ACHN (cell line): ENCODE measurements around the gene HS6ST3.
"Not testable (repeated sequence)": the region's sequence is repeated elsewhere in the genome, so short reads cannot be mapped to it uniquely, and the experiment has no call there.

Experiments used
- DNase-seq: peaks from one replicate; pipeline ENCODE4 v3.0.0-alpha.2; 2015
- in situ Hi-C: cut with HindIII; loops from 2 replicates; pipeline ENCODE4 v1.10.0; 2017; ENCODE audit warnings: low sequenced_read_pairs, low pct_ligation_motif_present, low pct_unique_long_range_greater_than_20kb

The HS6ST3 gene

DNA sequence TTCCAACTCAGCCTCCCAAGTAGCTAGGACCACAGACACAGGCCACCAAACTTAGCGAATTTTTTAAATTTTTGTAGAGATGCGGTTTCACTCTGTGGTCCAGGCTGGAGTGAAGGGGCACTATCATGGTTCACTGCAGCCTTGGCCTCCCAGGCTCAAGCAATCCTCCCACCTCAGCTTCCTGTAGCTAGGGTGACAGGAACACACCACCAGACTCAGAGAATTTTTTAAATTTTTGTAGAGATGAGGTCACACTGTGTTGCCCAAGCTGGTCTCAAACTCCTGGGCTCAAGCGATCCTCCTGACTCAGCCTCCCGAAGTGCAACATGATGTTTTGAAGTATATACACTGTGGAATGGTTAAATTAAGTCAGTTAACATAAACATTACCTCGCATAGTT, 640.8 kb downstream of the HS6ST3 start:
- DNase-seq: no peak
- in situ Hi-C loops: no loop called here

DNA sequence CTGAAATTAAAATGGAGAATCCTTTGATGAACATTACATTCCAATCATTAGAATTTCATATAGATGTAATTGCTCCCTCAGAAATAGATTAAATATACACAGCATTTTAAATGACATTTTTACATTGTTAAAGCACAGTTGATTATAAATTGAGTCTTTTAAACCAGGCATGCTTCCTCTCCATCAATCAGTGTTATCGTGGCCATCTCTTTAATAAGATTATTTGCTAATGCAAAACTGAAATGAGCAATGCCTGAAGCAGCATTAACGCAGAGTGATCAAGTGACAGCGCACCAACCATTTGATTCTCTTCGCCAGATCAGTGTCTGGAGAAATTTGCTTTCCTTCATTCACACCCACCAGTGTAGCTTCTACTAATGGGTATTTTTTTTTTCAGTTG, 644.6 kb downstream of the HS6ST3 start:
- in situ Hi-C loops: no loop called here
- no peak for DNase-seq

DNA sequence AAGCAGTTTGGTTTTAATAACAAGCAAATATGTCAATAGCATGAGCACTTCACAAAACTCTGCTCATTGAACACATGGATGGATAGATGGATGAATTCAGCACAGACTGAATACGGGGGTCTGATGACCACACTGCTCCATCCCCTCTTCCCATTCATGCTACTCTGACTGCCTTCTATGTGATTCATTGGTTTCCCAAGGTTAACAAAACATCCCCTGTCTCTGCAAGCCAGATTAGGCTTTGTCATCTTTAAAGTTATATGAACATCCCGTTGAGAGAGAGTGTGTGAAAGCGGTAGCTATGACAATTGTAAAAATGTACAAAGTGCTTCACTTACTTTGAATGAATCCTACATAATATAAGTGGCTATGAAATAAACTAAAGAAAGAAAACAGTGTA, 651.9 kb downstream of the HS6ST3 start:
- no peak for DNase-seq
- in situ Hi-C loops: no loop called here

DNA sequence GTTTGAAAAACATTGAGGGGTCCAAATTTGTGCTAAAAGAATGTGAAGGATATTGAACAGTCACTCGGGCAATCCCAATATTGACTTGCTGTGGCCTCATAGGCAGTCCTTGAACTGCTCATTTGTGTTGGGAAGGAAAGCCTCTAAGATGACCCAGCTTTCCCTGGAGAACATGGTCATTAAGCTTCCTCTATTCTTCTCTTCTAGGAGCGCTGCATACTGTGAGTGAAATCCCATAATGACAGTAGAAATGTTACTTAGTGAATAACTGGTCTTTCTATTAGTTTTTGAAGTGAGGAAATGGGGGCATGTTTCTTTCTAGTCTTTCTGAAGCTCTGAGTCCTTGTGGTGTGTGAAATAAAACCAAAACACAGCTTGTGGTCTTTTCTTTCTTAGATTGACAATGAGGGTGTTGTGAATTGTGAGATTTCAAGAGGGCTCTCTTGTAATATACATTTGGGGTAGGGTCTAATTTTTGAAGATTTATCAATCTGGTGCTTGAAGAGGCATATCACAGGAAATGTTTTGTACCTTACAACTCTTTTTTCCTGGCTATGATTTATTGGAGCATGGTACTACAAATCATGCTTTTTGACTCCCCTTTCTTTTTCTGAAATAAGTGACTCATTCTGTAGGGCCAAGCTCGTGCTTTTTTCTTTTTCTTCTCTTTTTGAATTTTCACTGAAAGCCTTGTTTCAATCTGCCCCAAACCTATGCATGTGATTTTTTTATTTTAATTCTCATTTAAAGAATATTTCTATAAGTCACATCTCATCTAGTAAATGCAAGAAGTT, 653.6 kb downstream of the HS6ST3 start:
- DNase-seq: no peak
- in situ Hi-C loops: no loop called here

DNA sequence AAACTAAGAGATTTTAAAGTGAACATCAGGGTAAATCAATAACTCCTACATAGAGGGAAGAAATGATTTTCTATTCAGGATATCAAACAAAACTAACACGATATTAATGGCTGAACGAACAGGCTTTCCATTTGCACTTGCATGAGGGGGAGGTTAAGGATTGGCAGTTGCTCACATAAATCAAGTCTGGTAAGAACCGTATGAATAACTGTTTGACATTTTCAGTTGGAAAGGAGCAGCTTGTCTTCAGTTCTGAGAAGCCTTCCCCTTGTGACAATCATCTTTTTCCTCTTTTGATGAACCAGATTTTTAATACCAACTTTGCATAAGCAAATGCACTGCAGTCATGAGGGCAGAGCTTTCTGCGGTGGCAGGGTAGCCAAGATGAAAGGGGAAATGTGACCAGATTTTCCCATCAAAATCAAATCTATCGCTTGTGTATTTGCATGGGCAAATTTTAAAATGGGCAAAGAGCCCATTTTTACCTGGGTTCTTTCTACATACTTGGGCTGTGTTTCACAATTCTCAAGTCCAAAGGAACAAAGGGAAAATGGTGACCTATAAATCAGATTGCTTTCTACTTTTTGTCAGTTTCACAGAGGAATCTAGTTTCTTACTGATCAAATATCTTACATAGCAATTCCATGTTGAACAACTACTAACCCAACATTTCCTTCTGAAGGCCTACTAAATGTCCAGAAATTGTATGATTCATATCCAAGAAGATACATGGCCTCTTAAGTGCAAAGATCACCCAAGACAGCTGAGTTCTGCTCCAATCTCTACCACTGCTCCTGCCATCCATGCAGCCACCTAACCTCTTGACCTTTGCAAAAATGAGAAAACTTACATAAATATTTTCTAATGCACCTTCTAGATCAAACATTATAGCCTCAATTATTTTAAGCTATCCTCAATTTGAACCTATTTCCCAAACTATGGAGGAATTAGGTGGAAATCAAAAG, 654.7 kb downstream of the HS6ST3 start:
- in situ Hi-C loops: no loop called here
- no peak for DNase-seq

DNA sequence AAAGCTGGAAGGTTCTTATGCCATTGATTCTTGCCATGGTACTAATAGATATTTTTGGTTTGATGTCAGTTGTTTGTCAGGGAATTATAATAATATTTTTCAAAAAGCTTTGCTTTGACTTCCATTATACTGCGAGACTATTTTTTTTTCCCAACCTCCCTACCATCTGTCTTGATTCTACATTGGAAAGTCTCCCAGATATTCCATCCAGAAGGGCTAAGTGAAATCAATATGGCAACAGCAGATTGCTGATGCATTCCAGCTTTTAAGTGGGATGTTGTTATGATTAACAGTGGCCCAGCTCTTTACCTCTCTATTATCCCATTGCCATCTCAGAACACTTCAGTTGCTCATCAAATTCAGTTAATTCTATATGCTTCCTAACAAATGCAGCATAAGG, 657.0 kb downstream of the HS6ST3 start:
- DNase-seq: no peak
- in situ Hi-C loops: no loop called here

DNA sequence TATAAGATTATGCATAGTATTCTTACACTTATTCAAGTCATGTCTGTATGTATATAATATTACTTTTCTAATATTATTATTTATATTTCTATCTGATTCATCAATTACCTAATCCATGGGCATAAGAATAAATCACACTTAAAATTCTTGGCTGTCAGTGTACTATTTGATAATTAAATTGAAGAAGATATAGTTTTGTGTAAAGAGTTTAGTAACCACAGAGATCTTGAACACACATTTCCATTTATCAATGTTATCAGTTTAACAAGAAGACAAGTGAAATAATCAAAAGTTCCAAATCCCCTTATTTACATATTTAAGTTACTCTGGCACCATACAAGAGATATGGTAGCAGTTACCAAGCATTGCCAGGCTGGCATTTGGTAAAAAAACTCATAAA, 659.9 kb downstream of the HS6ST3 start:
- no peak for DNase-seq
- in situ Hi-C loops: no loop called here

DNA sequence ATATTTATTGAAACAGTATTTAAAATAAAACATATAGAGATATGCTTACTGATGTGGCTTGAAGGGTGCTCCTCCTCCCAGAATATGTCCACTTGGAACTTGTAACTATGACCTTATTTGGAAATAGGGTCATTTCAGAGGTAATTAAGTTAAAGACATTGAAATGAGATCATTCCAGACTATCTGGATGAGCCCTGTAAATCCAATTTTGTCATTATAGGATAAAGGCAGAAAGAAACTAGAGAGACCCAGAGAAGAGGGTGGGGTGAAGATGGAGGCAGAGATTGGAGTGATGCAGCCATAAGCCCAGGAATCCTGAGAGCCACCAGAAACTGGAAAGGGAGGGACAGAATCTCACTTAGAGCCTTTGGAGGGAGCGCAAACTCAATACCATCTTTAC, 661.2 kb downstream of the HS6ST3 start:
- in situ Hi-C loops: no loop called here
- DNase-seq: no peak

DNA sequence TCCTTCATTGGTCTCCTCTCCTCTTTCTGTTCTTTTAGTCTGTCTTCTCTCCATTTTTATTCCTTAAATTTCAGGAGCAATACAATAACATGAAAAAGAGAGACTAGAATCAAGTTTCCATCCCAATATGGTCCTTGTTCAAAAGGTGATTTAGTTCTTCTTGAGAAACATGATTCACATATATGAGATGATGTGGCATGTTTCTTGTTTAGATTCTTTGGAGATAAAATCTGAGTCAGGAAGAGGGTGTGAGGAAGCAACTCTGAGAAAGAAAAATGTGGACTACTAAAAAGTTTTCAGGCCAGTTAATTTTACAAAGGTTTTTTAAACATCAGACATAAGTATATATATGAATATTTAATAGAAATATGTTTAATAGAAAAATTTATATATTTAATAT, 673.0 kb downstream of the HS6ST3 start:
- in situ Hi-C loops: no loop called here
- no peak for DNase-seq

DNA sequence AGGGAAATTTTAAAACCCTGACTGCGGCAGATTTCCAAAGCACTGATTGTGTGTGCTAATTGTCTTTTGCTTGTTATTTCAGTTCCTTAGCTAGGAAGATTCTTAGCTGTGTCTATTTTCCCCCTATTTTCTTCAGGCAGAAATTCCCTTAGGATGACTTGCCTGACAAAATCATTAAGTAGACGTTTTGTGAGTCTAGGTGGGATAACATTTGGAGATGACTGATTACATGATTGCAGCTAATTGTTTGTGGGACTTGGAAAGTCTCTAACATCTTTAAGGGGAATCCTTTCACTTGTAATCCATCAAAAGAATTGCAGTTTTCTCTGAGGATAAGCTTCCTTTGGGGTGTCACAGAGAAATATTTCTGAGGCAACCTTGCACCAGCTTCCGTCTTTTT, 676.4 kb downstream of the HS6ST3 start:
- in situ Hi-C loops: no loop called here

DNA sequence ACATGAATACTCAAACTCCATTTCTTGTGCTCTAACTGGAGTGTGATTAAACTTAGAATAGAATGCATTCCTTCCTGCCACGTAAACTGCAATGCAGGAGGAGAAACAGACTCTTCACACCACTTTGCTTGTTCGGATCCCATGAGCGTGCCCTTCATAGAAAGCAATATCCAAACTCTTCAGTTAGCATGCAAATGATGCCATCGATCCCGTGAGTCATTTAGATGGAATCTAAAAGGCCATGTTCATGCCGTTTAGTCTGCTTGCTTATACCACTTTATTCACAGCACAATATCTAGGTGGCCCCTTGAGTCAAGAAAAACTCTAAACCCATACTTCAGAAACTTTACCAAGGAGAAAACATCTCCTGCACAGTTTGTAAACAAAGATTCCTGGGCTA, 678.6 kb downstream of the HS6ST3 start:
- in situ Hi-C loops: no loop called here
- no peak for DNase-seq

More for the DNA sequence above, 676.4 kb downstream of the HS6ST3 start:
- DNase-seq: no peak

DNA sequence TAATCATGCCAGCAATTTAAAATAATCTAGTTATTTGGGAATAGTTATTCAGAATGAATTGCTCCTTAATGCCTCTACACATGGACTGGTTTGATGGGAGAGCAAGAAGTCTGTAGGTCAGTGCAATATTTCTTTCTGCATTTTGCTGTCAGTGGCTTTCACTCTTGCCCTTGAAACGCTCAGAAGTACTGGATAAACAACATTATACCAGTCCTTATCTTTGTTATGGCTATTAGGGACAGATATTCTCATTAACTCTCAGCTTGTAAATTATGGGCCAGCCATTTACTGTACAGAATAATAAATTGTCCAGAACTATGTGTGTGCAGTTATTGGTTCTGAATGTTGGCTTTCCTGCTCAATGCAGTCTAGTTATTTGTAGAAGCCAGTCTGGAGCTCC, 680.0 kb downstream of the HS6ST3 start:
- no peak for DNase-seq
- in situ Hi-C loops: no loop called here

DNA sequence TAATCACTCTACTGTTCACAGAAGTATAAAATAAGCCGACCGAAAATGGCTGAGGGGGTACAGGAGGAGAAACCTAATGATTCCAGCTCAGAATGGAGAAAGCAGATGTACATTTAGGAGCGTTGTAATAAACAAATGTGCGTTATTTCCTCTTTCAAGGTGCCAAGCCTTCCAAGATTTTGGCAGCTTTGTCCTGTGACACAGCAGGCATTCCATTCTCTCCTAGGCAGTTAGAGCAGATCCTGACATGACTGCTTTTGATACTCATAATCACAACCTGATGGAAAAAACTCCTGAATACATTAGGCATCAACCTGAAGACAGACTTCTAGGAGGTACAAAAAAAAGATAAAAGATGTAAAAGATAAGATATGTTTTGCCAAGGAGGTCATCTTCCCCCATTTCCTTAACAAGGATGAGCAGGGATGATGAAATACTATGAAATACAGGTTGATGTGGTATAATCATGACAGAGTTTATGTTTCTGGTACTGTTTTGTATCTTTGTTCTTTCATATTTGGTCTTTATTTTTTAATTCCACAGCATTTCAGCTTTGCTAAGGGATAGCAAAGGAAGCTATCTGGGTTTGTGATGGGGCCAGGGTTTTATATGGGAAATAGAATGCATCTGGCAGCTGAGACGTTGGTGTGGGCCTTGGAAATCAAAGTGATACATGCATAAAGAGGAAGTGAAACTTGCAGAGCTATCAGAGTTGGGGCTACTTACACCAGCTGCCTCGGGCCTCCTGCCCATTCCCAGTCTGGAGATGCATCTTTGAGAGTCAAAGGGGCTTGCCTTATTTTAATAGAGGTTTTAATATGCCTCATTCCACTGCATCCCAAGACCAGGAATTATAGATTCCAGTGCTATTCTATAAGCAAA, 681.8 kb downstream of the HS6ST3 start:
- no peak for DNase-seq

DNA sequence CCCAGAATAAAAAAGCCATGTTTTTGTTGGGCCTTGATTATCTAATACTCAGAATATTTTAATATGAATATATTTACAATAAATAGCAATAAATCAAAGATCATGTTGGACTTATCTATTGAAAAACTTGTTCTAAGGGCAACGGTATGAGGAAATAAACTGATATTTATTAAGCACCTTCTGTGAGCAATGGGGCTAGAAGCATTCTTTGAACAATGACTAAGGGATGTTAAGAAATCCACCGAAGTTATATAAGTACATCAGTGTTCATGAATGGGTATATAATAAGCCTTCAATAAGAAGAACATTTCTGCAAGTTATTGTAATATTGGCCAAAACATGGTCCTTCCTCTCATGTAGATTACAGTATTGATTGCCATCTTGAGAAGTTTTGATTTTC, 682.5 kb downstream of the HS6ST3 start:
- in situ Hi-C loops: no loop called here
- DNase-seq: no peak

More for the DNA sequence above, 681.8 kb downstream of the HS6ST3 start:
- in situ Hi-C loops: no loop called here

DNA sequence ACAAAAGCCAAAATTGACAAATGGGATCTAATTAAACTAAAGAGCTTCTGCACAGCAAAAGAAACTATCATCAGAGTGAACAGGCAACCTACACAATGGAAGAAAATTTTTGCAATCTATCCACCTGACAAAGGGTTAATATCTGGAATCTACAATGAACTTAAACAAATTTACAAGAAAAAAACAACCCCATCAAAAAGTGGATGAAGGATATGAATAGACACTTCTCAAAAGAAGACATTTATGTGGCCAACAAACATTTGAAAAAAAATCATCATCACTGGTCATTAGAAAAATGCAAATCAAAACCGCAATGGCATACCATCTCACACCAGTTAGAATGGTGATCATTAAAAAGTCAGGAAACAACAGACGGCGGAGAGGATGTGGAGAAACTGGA, 688.4 kb downstream of the HS6ST3 start:
- in situ Hi-C loops, DNase-seq: not testable (repeated sequence)

DNA sequence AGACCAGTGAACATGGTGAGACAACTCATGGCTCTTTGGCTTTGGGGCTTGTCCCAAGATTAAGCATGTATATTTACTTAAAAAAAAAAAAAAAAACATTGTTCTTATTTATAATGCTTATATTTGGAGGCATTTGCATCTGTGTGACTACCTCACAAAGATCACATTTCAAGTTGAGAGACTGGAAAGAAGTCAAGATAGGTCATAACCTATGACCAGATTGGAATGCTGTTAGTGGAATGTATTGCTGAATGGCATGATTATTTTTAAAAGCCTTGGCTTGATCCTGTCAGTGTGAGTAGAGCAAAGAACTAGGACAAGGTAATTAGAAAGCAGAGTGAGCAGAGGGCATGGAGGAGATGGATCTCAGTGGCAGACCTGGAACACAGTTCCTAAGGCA, 689.8 kb downstream of the HS6ST3 start:
- in situ Hi-C loops: no loop called here
- no peak for DNase-seq

DNA sequence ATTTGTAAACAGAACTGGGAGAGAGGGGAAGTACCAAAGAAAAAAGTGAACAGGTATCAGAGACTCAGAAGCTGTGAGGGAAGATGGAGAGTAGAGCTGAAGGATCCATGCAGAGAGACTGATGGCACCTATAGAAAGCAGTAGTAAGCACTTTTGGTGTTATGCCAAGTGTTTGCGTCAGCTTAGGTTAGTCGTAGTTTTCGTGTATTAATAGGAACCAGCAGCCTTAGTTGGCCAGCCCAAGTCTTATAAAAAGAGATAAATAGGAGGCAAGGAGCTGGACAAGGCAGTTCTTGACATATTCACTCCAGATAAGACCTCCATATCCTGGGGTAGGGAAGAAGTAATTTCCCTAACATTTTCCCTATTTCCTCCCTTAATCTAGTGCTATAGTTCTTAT, 690.2 kb downstream of the HS6ST3 start:
- DNase-seq: no peak
- in situ Hi-C loops: no loop called here

DNA sequence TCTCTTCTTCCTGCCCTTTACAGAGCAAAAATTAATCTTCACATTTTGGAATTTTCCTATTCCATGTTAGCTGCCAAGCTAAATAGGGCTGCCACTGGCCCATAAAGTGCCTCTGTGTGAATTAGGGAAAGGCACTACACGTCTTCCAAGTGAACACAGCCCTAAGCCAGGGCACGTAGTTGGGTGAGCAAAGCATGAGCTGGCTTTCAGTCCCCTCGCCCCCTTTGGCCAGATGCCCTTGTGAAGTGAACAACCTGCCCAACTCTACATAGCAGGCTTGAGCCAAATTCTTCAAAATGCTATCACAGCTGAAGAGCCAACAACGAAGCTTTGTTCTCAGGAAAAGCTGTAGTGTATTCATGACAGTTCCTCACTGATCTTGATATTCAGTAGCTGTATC, 691.2 kb downstream of the HS6ST3 start:
- no peak for DNase-seq
- in situ Hi-C loops: no loop called here

DNA sequence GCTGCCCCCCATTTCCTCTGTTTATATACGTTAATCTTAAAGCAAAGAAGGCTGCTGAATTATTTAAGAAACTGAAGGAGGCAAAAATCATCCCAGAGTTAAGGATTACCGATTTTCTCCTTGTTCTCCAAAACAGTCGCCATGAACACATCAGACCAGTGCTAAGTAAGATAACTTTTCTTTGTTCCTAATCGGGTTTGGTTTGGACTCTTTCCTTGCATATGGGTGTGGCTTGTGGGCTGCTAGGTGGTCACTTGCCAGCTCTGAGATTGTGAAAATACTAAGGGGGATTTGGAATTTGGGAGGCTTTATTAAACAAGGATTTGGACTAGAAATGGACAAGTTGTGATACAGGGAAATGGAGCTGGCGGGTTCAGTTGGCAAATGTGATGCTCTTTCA, 692.3 kb downstream of the HS6ST3 start:
- in situ Hi-C loops: no loop called here

More for the DNA sequence above, 692.3 kb downstream of the HS6ST3 start:
- no peak for DNase-seq
